MM.1S (cell line): Measurements from ENCODE around the gene TAS1R2.

Experiments used
- CTCF ChIP-seq: fragments of 300-600 bp; sonication (generic); IDR thresholded peaks from 2 replicates; pipeline ENCODE4 v1.5.1; 2016; ENCODE audit warnings: antibody characterized with exemption, low read length, mixed read lengths
- EZH2 ChIP-seq: fragments of 300-600 bp; sonication (generic); optimal IDR thresholded peaks from 2 replicates; pipeline ENCODE3; 2017; ENCODE audit warnings: low read depth, mild to moderate bottlenecking, antibody characterized with exemption, low read length, mixed read lengths
- EZH2phosphoT487 ChIP-seq: fragments of 300-600 bp; sonication (generic); IDR thresholded peaks from 2 replicates; pipeline ENCODE4 v1.6.1; 2018; ENCODE audit warnings: antibody characterized with exemption, low read length

GRCh38 chr1:18884727-18885126, 25.3 kb upstream of the TAS1R2 start:
- TF ChIP-seq CTCF (no peak), EZH2 (no peak), EZH2phosphoT487 (no peak)
